HG03521 (cell line): ENCODE data around the gene DLG4.

ENCODE experiments used
- ATAC-seq: cut with Tn5 transposase; IDR thresholded peaks from one replicate; pipeline ENCODE4 v1.9.1; 2021; ENCODE audit warnings: mild to moderate bottlenecking, moderate library complexity; ENCODE audit not compliant: unreplicated experiment

Gene DLG4

DNA sequence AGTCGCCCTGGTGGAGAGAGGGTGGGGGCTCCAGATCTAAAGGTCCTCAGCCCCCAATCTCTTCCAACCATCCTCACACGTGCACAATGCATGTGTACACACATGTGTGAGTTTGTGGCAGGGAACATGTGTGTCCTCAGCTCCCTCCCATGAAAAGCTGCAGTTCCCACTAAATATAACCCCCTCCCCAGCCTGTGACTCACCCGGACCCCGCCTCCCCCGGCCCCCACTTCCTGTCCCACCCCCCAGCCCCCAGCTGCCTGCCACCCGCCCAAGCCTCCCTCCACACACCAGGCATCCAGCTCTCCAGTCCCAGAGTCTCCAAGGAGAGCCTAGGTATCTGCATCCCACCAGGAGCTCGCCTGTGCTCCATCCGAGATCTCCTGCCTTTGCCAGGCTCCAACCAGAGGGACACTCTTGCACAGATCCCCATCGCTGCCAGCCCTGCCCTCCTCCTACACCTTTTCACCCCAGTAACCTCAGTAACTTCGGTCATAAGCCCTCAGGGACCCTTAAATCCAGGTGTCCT, 3.9 kb downstream of the DLG4 start:
- ATAC-seq: no peak

DNA sequence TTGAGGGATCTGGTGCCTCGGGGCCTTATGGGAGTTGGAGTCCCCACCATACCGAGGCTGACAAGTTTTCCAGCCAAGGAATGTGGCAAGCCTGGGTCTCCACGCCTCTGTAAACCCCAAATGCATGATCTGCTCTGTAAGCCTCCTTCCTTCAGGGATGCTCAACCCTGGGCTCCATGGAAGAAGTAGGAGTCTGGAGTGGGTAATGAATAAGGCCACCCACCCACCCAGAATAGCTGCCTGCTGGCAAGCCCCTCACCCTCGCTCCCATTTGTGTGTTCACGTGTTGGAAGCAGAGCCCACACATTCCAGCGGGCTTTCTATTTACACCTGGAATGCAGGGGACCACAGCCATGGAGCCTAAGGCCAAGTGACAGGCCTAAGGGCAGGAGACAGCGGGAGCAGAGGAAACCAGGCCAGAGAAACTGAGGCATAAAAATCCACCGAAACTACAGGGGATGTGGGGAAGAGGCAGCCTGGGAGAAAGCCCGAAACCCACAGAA, 4.4 kb downstream of the DLG4 start:
- ATAC-seq: no peak

GRCh38 chr17:7214300-7215135, 5.1 kb downstream of the DLG4 start:
- peak; percentile 62 for ATAC-seq

DNA sequence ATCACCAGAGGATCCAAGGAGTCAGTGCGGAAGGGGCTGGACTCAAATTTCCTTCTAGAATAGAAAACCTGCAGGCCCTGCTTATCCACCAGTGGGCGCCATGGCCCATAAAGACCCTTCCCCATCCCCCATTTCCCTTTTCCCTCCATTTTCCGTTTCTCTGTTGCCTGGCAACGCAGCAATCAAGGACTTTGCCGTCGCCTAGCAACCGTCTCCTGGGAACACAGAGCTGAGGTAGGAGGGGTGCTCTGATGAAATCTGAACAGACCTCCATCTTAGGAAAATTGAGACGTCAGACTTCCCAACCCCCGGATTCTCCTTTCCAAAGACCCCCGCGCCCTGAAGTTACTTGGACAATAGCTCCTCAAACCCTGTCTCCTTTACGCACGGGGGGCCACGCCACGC, 5.7 kb downstream of the DLG4 start:
- no peak for ATAC-seq

DNA sequence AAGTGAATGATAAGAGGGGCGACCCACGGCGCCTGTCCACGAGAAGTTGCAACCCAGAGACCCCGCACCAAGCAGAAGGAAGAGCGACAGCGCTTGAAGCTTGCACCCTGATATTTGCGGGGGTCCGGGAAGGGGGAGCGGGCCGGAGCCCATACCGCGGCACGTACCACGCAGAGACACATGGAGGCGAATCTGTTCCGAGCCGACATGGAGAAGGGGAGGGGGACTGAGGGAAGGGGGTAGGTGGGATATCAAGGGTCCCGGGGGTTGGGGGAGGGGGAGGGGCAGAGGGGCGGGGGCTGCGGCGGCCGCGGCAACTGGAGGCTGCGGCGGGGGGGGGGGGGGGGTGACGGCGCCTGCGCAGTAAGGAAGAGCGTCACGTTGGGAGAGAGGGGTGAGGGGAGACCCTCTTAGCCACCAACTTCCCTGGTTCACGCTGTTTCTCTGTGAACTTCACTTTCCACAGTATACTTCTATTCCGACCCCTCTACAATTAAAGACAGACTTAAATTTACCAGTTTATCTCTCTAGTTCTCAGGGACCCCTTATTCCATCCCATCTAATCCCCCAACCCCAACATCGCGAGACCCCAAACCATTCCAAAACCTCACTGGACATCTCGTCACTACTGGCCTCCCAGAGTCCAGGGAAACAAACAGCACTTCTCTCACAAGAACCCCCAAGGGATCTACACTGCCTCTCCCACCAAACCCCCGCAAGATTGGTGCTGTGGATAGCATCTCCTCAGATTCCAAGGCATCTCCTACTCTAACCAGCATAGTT, 8.0 kb downstream of the DLG4 start:
- no peak for ATAC-seq

DNA sequence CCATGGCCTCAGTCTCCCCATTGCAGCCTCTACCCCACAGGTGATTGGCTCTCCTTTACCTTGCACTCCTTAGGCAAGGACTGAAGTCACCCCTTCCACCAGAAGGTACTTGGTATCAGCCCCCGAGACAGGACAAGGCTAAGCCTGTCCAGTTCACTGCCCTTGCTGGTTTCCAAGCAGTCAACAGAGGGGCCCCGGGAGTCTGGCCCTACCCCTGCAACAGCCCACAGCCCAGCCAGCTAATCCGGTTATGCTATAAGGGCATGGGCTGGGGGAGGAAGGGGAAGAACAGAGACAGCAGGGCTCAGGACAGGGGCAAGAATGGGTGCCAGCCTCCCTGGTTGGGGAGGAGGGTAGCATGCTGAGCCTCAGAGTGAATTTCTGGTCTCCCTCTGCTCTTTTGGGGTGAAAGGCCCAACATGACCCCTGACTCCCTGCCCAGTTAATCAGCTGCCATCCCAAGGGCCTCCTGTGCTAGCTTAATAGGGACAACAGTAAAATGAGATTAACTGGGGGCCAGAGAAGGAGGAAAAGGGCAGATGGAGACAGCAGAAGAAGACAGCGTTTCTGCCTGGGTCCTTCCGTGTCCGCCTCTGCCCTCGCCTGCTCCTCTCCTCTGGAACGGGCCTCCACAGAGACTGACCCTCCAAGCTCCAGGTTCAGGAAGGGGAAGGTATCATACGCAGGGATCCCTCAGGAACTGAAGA, 10.7 kb downstream of the DLG4 start:
- ATAC-seq: no peak

- no peak for ATAC-seq
Measured at GRCh38 chr17:7208027-7208571, 11.5 kb downstream of the DLG4 start.

- no peak for ATAC-seq
Measured at GRCh38 chr17:7207120-7208001, 12.3 kb downstream of the DLG4 start.

DNA sequence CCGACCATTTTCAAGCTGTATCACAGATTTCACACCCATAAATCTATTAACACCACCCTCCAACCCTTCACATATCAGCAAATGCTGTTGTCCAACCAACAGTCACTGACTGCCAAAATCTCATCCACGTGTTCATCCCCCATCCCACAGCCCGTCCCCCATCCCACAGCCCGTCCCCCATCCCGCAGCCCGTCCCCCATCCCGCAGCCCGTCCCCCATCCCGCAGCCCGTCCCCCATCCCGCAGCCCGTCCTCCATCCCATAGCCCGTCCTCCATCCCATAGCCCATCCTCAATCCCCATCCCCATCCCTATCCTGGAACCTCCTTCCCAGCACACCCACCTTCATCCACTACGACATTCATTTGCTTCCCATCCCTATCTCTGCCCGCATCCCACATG, 14.1 kb downstream of the DLG4 start:
- no peak for ATAC-seq

DNA sequence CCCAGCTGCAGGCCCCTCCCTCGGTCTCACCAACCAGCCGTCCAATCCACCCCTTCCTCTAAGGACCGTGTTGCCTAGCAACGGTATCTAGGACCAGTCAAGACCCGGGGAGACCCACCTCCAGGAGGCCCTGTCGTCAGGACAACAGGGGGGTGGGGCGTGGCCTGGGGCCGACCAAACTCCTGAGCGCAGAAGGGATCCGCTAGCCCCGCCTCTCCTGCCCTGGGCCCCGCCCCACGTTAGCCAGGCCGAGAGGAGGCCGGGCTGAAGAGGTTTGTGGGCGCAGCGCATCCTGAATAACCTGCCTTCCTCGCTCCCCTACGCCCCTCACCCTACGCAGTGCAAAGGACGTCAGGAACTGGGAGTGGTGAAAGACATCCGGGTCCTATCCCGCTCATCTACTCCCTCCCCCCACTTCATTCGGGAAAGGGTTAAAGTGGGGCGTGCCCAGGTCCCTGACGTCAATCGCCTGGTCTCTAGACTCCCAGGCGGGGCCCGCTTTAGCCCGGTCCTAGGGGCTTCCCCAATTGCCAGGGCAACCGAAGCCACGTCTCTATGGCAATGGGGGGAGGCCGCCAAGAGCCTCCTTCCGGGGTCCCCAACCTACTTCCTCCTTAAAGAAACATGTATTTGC, 14.7 kb downstream of the DLG4 start:
- ATAC-seq: peak; percentile 77

- ATAC-seq: no peak
Measured at GRCh38 chr17:7204336-7204735, 15.3 kb downstream of the DLG4 start.

DNA sequence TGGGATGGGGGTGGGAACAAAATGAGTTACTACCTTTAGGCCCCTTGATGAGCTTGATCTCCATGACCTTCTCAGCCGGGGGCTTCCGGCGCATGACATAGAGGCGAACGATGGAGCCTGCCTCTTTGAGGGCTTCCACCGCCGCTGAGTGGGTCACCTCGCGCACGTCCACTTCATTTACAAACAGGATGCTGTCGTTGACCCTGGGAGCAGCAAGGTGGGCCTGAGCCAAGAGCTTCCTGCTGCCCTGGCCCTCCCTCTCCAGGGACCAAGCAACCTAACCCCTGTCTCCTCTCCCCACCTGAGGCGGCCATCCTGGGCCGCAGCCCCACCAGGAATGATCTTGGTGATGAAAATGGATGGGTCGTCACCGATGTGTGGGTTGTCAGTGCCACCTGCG, 16.2 kb downstream of the DLG4 start:
- no peak for ATAC-seq

DNA sequence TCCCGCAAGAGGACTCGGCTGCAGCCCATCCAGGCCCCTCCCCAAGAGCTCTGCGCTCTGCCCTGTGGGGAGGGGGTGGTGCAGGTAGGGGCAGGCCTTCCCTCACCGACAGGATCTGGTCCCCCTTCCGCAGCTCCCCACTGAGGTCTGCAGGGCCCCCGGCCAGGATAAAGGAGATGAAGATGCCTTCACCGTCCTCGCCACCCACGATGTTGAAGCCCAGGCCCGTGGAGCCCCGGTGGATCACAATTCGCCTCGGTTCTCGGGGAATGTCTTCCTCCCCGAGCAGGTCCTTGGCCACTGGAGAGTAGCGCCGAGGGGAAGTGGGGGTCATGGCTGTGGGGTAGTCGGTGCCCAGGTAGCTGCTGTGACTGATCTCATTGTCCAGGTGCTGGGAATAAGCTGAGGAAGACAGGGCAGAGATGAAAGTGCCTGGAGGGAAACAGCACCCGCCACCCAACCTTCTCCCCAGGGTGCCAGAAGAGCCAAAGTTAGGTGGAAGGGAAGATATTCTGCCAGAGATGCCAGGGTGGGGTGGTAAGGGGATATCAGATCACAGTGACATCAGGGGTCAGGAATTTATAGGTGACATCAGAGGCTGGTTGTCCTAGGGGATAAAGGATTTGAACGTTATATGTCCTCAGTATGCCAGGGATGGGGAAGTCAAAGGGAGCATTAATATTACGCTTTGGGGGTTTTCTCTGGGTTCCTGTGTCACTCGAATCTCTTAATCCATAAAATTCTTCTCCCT, 22.8 kb downstream of the DLG4 start:
- no peak for ATAC-seq

DNA sequence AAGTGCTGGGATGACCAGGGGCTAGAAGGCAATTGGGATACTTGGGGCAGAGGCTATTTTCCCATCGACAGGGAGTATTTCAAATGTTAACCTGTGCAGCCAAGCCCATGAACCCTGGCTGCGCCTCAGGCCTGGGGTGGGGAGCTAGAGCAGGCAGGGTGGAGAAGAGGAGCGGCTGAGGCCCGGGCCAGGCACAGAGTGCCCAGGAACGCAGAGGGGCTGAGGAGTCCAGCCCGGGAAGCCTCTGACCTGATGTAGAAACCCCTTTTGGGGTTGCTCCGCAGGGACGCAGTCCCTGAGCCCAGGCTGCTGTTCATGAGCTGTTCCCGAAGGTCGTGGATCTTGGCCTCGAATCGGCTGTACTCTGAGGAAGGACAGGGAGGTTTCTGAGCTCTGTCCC, 23.7 kb downstream of the DLG4 start:
- no peak for ATAC-seq

GRCh38 chr17:7192271-7192937, 27.2 kb downstream of the DLG4 start:
- no peak for ATAC-seq

DNA sequence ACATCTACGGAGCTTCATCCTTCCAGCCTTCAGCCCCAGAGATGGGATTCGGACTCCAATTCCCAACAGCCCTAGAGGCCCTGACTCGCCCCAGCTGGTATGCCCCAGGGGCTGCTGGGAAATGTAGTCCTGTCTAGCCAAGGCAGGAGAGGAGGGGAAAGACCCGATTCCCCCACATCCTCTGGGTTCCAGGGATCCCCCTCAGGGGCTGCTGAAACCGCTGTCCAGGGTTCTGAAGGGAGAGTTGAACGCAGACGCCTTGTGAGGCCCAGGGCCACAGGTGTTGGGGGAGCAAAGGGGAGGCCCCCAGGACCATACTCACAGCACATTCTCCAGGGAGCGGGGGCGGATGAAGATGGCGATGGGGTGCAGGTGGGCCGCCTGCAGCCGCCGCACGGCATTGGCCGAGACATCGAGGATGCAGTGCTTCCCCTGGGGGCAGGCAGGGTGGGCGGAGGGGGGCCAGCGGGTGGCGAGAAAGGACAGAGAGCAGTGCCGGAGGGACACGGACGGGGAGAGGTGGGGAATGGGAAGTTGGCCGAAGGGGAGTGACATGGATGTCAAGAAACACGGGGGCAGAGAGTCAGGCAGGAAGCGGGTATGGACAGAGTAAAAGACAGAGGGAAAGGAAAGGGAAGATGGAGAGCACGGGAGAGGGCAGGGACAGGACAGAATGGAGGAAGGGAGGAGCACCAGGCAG, 27.9 kb downstream of the DLG4 start:
- ATAC-seq: no peak

DNA sequence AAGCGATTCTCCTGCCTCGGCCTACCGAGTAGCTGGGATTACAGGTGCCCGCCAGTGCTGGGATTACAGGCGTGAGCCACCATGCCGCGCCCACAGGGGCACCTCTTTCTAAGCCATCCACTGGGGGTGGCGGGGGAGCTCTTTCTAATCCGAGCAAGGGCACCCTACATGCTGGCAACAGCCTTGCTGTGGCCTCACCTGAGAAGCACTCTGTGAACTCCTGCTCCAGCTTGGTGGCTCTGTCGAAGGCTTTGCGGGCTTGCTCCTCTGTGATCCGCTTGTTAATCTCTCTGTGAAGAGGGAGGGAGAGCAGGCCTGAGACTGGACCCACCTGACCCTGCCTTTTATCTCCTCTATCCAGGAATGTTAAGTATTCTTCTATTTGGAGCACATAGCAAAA, 28.6 kb downstream of the DLG4 start:
- ATAC-seq: no peak
